ENCODE data around the gene FICD.

FICD gene

DNA sequence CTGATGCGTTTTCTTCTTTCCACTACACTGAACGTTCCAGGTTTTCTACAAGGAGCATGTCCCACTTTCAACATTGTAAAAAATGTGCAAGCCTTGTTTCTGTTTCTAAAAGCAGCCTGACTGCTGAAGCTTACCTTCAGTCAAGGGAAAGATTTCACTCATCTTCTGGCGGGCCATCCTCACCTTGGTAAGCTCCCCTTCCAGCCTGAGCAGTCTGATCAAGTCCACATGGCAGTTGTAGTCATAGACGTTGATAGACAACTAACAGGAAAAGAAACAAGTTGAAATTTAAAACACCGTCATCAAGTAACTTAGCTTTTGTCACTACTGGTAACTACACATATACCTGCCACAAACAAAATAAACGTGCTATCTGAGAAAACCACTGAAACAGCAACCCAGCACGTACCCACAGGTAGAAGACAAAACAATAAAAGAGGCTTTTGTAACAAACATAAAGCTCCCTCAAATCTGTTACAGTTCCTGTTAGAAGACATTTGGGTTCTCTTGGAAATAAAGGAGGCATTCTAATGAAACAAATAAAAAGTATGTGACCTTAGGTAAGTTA lies 34.0 kb downstream of the FICD start:
- TF ChIP-seq MAX (IDR thresholded peaks at IDR 0.05) (no peak), EGR1 (IDR thresholded peaks at IDR 0.05) (no peak), TAF1 (IDR thresholded peaks at IDR 0.05; ENCODE audit: low read depth) (no peak), TEAD4 (IDR thresholded peaks at IDR 0.05) (no peak), TCF12 (IDR thresholded peaks at IDR 0.05; ENCODE audit: low read depth) (no peak)

DNA sequence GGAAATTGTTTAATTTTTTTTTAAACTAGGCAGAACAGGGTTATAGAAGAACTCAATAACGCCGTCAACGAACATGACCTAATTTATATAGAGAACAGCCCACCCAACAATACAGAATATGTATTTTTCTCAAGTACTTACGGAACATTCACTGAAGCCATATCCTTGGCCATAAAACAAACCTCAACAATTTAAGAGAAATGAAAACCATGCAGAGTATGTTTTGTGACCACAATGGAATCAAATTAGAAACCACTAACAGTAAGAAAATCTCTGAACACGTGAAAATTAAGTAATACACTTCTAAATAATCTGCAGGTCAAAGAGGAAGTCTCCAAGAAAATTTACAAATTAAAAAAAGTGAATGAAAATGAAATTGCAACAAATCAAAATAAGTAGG lies 36.5 kb downstream of the FICD start:
- TF ChIP-seq ZBTB7A (IDR thresholded peaks at IDR 0.05; ENCODE audit: low read depth) = no peak
- TF ChIP-seq NFIC (IDR thresholded peaks at IDR 0.05) = no peak
- no peak for TF ChIP-seq TAF1 (IDR thresholded peaks at IDR 0.05; ENCODE audit: low read depth)
- TF ChIP-seq EGR1 (IDR thresholded peaks at IDR 0.05) = no peak
- TF ChIP-seq MAX (IDR thresholded peaks at IDR 0.05) = no peak
- TF ChIP-seq TCF12 (IDR thresholded peaks at IDR 0.05; ENCODE audit: low read depth) = no peak

DNA sequence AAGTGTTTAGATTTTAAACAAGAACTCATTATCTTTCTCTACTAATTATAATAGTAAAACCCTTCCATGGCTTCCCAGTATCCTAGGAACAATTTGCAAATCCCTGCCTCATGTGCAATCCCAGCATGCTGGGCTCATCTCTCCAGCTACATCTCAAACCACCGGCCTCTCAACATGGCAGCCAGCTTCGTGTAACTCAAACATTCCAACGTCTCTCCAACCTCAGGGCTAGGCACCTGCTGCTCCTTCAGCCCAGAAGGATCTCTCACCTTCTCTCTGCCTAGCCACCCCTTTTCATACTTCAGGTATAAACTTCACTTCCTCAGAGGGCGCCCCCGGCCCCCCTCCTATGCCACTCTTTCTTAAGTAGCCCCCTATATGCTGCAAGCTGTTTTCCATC lies 38.7 kb downstream of the FICD start:
- no peak for TF ChIP-seq YY1 (IDR thresholded peaks at IDR 0.05; ENCODE audit: low read depth)
- TF ChIP-seq CEBPB (IDR thresholded peaks at IDR 0.05) = no peak
- no peak for TF ChIP-seq TAF1 (IDR thresholded peaks at IDR 0.05; ENCODE audit: low read depth)
- no peak for TF ChIP-seq TCF12 (IDR thresholded peaks at IDR 0.05; ENCODE audit: low read depth)
- TF ChIP-seq ZBTB7A (IDR thresholded peaks at IDR 0.05; ENCODE audit: low read depth) = no peak
- no peak for TF ChIP-seq RAD21 (IDR thresholded peaks at IDR 0.05; ENCODE audit: low read depth)
- TF ChIP-seq FOXM1 (IDR thresholded peaks at IDR 0.05; ENCODE audit: borderline replicate concordance, low read depth) = no peak
- TF ChIP-seq TEAD4 (IDR thresholded peaks at IDR 0.05) = no peak
- no peak for TF ChIP-seq NFIC (IDR thresholded peaks at IDR 0.05)
- TF ChIP-seq EGR1 (IDR thresholded peaks at IDR 0.05) = no peak
- TF ChIP-seq EP300 (IDR thresholded peaks at IDR 0.05; ENCODE audit: borderline replicate concordance) = no peak
- TF ChIP-seq MAX (IDR thresholded peaks at IDR 0.05) = no peak
- TF ChIP-seq, protein P1, sequence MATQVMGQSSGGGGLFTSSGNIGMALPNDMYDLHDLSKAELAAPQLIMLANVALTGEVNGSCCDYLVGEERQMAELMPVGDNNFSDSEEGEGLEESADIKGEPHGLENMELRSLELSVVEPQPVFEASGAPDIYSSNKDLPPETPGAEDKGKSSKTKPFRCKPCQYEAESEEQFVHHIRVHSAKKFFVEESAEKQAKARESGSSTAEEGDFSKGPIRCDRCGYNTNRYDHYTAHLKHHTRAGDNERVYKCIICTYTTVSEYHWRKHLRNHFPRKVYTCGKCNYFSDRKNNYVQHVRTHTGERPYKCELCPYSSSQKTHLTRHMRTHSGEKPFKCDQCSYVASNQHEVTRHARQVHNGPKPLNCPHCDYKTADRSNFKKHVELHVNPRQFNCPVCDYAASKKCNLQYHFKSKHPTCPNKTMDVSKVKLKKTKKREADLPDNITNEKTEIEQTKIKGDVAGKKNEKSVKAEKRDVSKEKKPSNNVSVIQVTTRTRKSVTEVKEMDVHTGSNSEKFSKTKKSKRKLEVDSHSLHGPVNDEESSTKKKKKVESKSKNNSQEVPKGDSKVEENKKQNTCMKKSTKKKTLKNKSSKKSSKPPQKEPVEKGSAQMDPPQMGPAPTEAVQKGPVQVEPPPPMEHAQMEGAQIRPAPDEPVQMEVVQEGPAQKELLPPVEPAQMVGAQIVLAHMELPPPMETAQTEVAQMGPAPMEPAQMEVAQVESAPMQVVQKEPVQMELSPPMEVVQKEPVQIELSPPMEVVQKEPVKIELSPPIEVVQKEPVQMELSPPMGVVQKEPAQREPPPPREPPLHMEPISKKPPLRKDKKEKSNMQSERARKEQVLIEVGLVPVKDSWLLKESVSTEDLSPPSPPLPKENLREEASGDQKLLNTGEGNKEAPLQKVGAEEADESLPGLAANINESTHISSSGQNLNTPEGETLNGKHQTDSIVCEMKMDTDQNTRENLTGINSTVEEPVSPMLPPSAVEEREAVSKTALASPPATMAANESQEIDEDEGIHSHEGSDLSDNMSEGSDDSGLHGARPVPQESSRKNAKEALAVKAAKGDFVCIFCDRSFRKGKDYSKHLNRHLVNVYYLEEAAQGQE (IDR thresholded peaks at IDR 0.05; ENCODE audit: low read depth) = no peak
- no peak for TF ChIP-seq USF1 (IDR thresholded peaks at IDR 0.05)
- TF ChIP-seq CREB1 (IDR thresholded peaks at IDR 0.05; ENCODE audit: low read depth) = no peak

DNA sequence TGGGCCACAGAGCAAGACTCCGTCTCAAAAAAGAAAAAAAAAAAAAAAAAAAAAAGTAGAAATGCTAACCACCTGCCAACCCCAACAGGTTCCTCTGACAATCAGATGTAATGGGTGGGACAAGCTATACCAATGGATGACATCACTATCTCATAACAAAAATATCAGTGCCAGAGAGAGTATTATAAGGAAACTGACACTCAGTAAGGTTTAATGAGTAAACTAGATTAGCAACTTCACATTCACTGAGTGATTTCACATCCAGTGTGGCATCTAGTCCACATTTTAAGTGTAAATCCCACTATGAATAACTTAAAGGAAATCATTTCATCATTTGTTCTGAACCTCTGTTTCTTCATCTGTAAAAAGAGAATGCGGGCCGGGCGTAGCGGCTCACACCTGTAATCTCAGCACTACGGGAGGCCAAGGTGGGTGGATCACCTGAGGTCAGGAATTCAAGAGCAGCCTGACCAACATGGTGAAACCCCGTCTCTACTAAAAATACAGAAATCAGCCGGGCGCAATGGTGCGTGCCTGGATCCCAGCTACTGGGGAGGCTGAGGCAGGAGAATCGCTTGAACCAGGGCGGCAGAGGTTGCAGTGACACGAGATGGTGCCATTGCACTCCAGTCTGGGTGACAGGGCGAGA lies 44.1 kb downstream of the FICD start:
- TF ChIP-seq USF1 (IDR thresholded peaks at IDR 0.05) (no peak), NFIC (IDR thresholded peaks at IDR 0.05) (no peak), FOXM1 (IDR thresholded peaks at IDR 0.05; ENCODE audit: borderline replicate concordance, low read depth) (no peak), CREB1 (IDR thresholded peaks at IDR 0.05; ENCODE audit: low read depth) (no peak), TEAD4 (IDR thresholded peaks at IDR 0.05) (no peak), CEBPB (IDR thresholded peaks at IDR 0.05) (no peak), TAF1 (IDR thresholded peaks at IDR 0.05; ENCODE audit: low read depth) (no peak), EGR1 (IDR thresholded peaks at IDR 0.05) (no peak), ZBTB7A (IDR thresholded peaks at IDR 0.05; ENCODE audit: low read depth) (no peak), TCF12 (IDR thresholded peaks at IDR 0.05; ENCODE audit: low read depth) (no peak)
- TF ChIP-seq, protein P1 (IDR thresholded peaks at IDR 0.05; ENCODE audit: low read depth) = no peak

GRCh38 chr12:108559748-108560147 lies 44.7 kb downstream of the FICD start:
- TF ChIP-seq RAD21 (IDR thresholded peaks at IDR 0.05; ENCODE audit: low read depth) (no peak), YY1 (IDR thresholded peaks at IDR 0.05; ENCODE audit: low read depth) (no peak), TEAD4 (IDR thresholded peaks at IDR 0.05) (no peak), ZBTB7A (IDR thresholded peaks at IDR 0.05; ENCODE audit: low read depth) (no peak), NFIC (IDR thresholded peaks at IDR 0.05) (no peak), MAX (IDR thresholded peaks at IDR 0.05) (no peak), EP300 (IDR thresholded peaks at IDR 0.05; ENCODE audit: borderline replicate concordance) (no peak), FOXM1 (IDR thresholded peaks at IDR 0.05; ENCODE audit: borderline replicate concordance, low read depth) (no peak), CREB1 (IDR thresholded peaks at IDR 0.05; ENCODE audit: low read depth) (no peak)

Measured in Ishikawa (cell line).